ENCODE data around the gene GRAMD1A. TPM values are rescaled to one million over a fixed set of nuclear protein-coding genes. Genes with fewer than 3 reads are reported as not detected.

Gene GRAMD1A
- total RNA-seq, 1 experiment from 2014 or later: 32.1 TPM

- H3K36me3 ChIP-seq: no peaks in the 10 kb centered on the region
- H3K4me3 ChIP-seq: no peak overlapping the region
- no peaks in the 10 kb centered on the region for H3K9me3 ChIP-seq
- DNase-seq: peak; percentile 24
- H3K27me3 ChIP-seq: no peaks in the 10 kb centered on the region
These were observed 37.8 kb downstream of the GRAMD1A start for GRCh38 chr19:35037716-35038622.

- no peak for DNase-seq
- no peaks in the 10 kb centered on the region for H3K9me3 ChIP-seq
- H3K4me3 ChIP-seq: no peak overlapping the region
- H3K36me3 ChIP-seq: no peaks in the 10 kb centered on the region
- no peaks in the 10 kb centered on the region for H3K27me3 ChIP-seq
These were observed 38.7 kb downstream of the GRAMD1A start for GRCh38 chr19:35038623-35039512.

- no peak for DNase-seq
- H3K9me3 ChIP-seq: no peaks in the 10 kb centered on the region
- H3K27me3 ChIP-seq: no peaks in the 10 kb centered on the region
- H3K4me3 ChIP-seq: no peak overlapping the region
- H3K36me3 ChIP-seq: no peaks in the 10 kb centered on the region
These were observed 40.0 kb downstream of the GRAMD1A start for GRCh38 chr19:35039881-35040825.

- no peak for DNase-seq
- Histone ChIP-seq H3K27me3 (no peaks in the 10 kb centered on the region), H3K4me3 (no peak overlapping the region), H3K36me3 (no peaks in the 10 kb centered on the region), H3K9me3 (no peaks in the 10 kb centered on the region)
These were observed 40.9 kb downstream of the GRAMD1A start for GRCh38 chr19:35040826-35041547.

GRCh38 chr19:35041548-35042055 lies 41.5 kb downstream of the GRAMD1A start, which contains the start of gene HPN:
HPN (plus strand) TSS chr19:35041721; CDS start chr19:35042507, 786 bp downstream.
- DNase-seq: no peak
- Histone ChIP-seq H3K36me3 (no peaks in the 10 kb centered on the region), H3K27me3 (no peaks in the 10 kb centered on the region), H3K4me3 (no peak within 1 kb of the TSS), H3K9me3 (no peaks in the 10 kb centered on the region)

- no peak for DNase-seq
- no peak overlapping the region for H3K4me3 ChIP-seq
These were observed 42.1 kb downstream of the GRAMD1A start for GRCh38 chr19:35042056-35042730.

GRCh38 chr19:35042954-35043604 lies 43.0 kb downstream of the GRAMD1A start:
- H3K36me3 ChIP-seq: no peaks in the 10 kb centered on the region
- no peak overlapping the region for H3K4me3 ChIP-seq
- DNase-seq: no peak
- H3K9me3 ChIP-seq: no peaks in the 10 kb centered on the region
- no peaks in the 10 kb centered on the region for H3K27me3 ChIP-seq

More at GRCh38 chr19:35042056-35042730, 42.1 kb downstream of the GRAMD1A start:
- Histone ChIP-seq H3K27me3 (no peaks in the 10 kb centered on the region), H3K9me3 (no peaks in the 10 kb centered on the region), H3K36me3 (no peaks in the 10 kb centered on the region)

GRCh38 chr19:35043906-35044305 lies 43.8 kb downstream of the GRAMD1A start:
- no peaks in the 10 kb centered on the region for H3K36me3 ChIP-seq
- H3K4me3 ChIP-seq: no peak overlapping the region
- no peaks in the 10 kb centered on the region for H3K27me3 ChIP-seq
- DNase-seq: no peak
- no peaks in the 10 kb centered on the region for H3K9me3 ChIP-seq

- no peaks in the 10 kb centered on the region for H3K36me3 ChIP-seq
- peak; percentile 44 for DNase-seq
- H3K9me3 ChIP-seq: no peaks in the 10 kb centered on the region
- no peak overlapping the region for H3K4me3 ChIP-seq
- no peaks in the 10 kb centered on the region for H3K27me3 ChIP-seq
These were observed 44.4 kb downstream of the GRAMD1A start for GRCh38 chr19:35044317-35045117.

- DNase-seq: peak; percentile 56
- Histone ChIP-seq H3K36me3 (no peaks in the 10 kb centered on the region), H3K27me3 (no peaks in the 10 kb centered on the region), H3K4me3 (no peak overlapping the region), H3K9me3 (no peaks in the 10 kb centered on the region)
These were observed 45.7 kb downstream of the GRAMD1A start for GRCh38 chr19:35045667-35046300.

GRCh38 chr19:35046461-35046860 lies 46.3 kb downstream of the GRAMD1A start:
- H3K9me3 ChIP-seq: no peaks in the 10 kb centered on the region
- no peak overlapping the region for H3K4me3 ChIP-seq
- H3K27me3 ChIP-seq: no peaks in the 10 kb centered on the region
- H3K36me3 ChIP-seq: no peaks in the 10 kb centered on the region
- no peak for DNase-seq

- Histone ChIP-seq H3K27me3 (no peaks in the 10 kb centered on the region), H3K36me3 (no peaks in the 10 kb centered on the region)
These were observed 48.8 kb downstream of the GRAMD1A start for GRCh38 chr19:35048911-35049411.

GRCh38 chr19:35049456-35049855 lies 49.3 kb downstream of the GRAMD1A start:
- Histone ChIP-seq H3K9me3 (no peaks in the 10 kb centered on the region), H3K36me3 (no peaks in the 10 kb centered on the region), H3K27me3 (no peaks in the 10 kb centered on the region), H3K4me3 (no peak overlapping the region)
- no peak for DNase-seq

More at GRCh38 chr19:35048911-35049411, 48.8 kb downstream of the GRAMD1A start:
- Histone ChIP-seq H3K9me3 (no peaks in the 10 kb centered on the region), H3K4me3 (no peak overlapping the region)
- no peak for DNase-seq
